Natural killer cell (primary cell): ENCODE data around the gene S100A6. TPM values are rescaled to one million over a fixed set of nuclear protein-coding genes. Genes with fewer than 3 reads are reported as not detected.
A peak's percentile ranks its signal among the peaks of the same experiment; 100 is the strongest.
"Not testable (repeated sequence)": the region's sequence is repeated elsewhere in the genome, so short reads cannot be mapped to it uniquely, and the experiment has no call there.

Source experiments
- ATAC-seq, 3 donors: fragments of 150-1000 bp in 2 of 3; fragments of 200-7000 bp in 1 of 3; cut with Tn5 transposase; 1 replicate in 1 of 3; 2 replicates in 2 of 3; pipeline ENCODE4 v1.10.0; 2021; ENCODE audit warnings: mild to moderate bottlenecking in 2 of 3, moderate library complexity in 2 of 3
- DNase-seq, 2 donors: peaks; one replicate each; pipeline versions ENCODE4 v3.0.0 to v3.0.0-alpha.2; 2013 to 2021; ENCODE audit warnings: mixed read lengths in 1 of 2
- H3K27ac ChIP-seq: one replicate; pipeline ENCODE4 v1.5.1; 2013; ENCODE audit warnings: mild to moderate bottlenecking, low read length
- H3K27me3 ChIP-seq: one replicate; pipeline ENCODE4 v1.6.1; 2013; ENCODE audit warnings: low read length; ENCODE audit not compliant: control insufficient read depth, insufficient read depth
- H3K36me3 ChIP-seq: one replicate; pipeline ENCODE4 v1.6.1; 2013; ENCODE audit warnings: low read length; ENCODE audit not compliant: control insufficient read depth, insufficient read depth
- H3K4me1 ChIP-seq: one replicate; pipeline ENCODE4 v1.6.1; 2013; ENCODE audit warnings: low read length; ENCODE audit not compliant: control insufficient read depth, insufficient read depth
- H3K4me3 ChIP-seq: one replicate; pipeline ENCODE4 v1.5.1; 2013; ENCODE audit warnings: low read length
- H3K9me3 ChIP-seq: one replicate; pipeline ENCODE4 v1.6.1; 2013; ENCODE audit warnings: low read length; ENCODE audit not compliant: control insufficient read depth, insufficient read depth
- H3K27ac Mint-ChIP-seq, 2 donors: one replicate each; pipeline ENCODE4 v1.8.0; 2022; ENCODE audit warnings: mild to moderate bottlenecking in 2 of 2, mixed read lengths in 2 of 2, moderate library complexity in 1 of 2
- H3K27me3 Mint-ChIP-seq, 2 donors: one replicate each; pipeline ENCODE4 v1.8.0; 2022; ENCODE audit warnings: low read depth in 2 of 2, mixed read lengths in 2 of 2
- H3K36me3 Mint-ChIP-seq: one replicate; pipeline ENCODE4 v1.8.0; 2022; ENCODE audit warnings: mixed read lengths
- H3K4me1 Mint-ChIP-seq, 2 donors: one replicate each; pipeline ENCODE4 v1.8.0; 2022; ENCODE audit warnings: mixed read lengths in 2 of 2
- H3K4me3 Mint-ChIP-seq: one replicate; pipeline ENCODE4 v1.8.0; 2022; ENCODE audit warnings: mild to moderate bottlenecking, moderate library complexity, mixed read lengths
- H3K9me3 Mint-ChIP-seq, 2 donors: one replicate each; pipeline ENCODE4 v1.8.0; 2022; ENCODE audit warnings: mixed read lengths in 2 of 2
- WGBS: methylation state at CpG from one replicate; pipeline ENCODE4 v1.1.7; 2013; ENCODE audit warnings: missing lambda C conversion rate; ENCODE audit not compliant: insufficient coverage; 5-methylcytosine and 5-hydroxymethylcytosine counted together
- intact Hi-C: fragments of 100-400 bp; cut with micrococcal nuclease; formaldehyde crosslinking; loops from one replicate; pipeline ENCODE4 v1.14.2; 2022
- total RNA-seq, 4 donors: library from RNA; stranded (reverse); fragments of 120-200 nt in 1 of 4; gene quantifications; one replicate each; pipeline versions ENCODE4 v1.2.3 to v1.2.4, GENCODE V29; 2013 to 2022
- TF ChIP-seq, protein P1 (sequence below): fragments of 200-600 bp; IDR thresholded peaks from one replicate; pipeline ENCODE4 v1.8.0; 2022; ENCODE audit warnings: antibody characterized with exemption

The S100A6 gene
- 100 to 1,000 TPM; 174 to 261 (median 245) TPM for total RNA-seq
- 262 TPM for total RNA-seq (2013)

GRCh38 chr1:153535242-153536011 is at the start of gene S100A6:
S100A6 (minus strand) TSS chr1:153535991; CDS start chr1:153535339, 652 bp downstream.
- peak; percentile 29 to 68 for DNase-seq
- peak within 1 kb of the TSS; percentile 90 to 94 for H3K27ac Mint-ChIP-seq
- peaks cover 62 to 74% of the 10 kb centered on the region in 2 donors for H3K4me1 Mint-ChIP-seq
- ATAC-seq = peak; percentile 9 to 35 (median 27)
- peak within 1 kb of the TSS; percentile 93 for H3K4me3 Mint-ChIP-seq
- intact Hi-C loops = loop anchor here (1.0 to 2.0 kb wide), 2 partner anchors 10 to 99 kb away; partner anchors contain the start of genes CHTOP and S100A4
- H3K27ac ChIP-seq = peak within 1 kb of the TSS; percentile 96
- TF ChIP-seq, protein P1, sequence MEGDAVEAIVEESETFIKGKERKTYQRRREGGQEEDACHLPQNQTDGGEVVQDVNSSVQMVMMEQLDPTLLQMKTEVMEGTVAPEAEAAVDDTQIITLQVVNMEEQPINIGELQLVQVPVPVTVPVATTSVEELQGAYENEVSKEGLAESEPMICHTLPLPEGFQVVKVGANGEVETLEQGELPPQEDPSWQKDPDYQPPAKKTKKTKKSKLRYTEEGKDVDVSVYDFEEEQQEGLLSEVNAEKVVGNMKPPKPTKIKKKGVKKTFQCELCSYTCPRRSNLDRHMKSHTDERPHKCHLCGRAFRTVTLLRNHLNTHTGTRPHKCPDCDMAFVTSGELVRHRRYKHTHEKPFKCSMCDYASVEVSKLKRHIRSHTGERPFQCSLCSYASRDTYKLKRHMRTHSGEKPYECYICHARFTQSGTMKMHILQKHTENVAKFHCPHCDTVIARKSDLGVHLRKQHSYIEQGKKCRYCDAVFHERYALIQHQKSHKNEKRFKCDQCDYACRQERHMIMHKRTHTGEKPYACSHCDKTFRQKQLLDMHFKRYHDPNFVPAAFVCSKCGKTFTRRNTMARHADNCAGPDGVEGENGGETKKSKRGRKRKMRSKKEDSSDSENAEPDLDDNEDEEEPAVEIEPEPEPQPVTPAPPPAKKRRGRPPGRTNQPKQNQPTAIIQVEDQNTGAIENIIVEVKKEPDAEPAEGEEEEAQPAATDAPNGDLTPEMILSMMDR = no peak
- peaks cover 69% of the 10 kb centered on the region for H3K4me1 ChIP-seq
- H3K27me3 ChIP-seq = no peaks in the 10 kb centered on the region
- 11% methylated on average over 18 of the region's 18 CpGs for WGBS
- no peaks in the 10 kb centered on the region for H3K9me3 ChIP-seq
- H3K36me3 ChIP-seq = peaks cover 8% of the 10 kb centered on the region
- H3K4me3 ChIP-seq = peak within 1 kb of the TSS; percentile 90
- no peaks in the 10 kb centered on the region for H3K36me3 Mint-ChIP-seq
- no peaks in the 10 kb centered on the region for H3K27me3 Mint-ChIP-seq
- no peaks in the 10 kb centered on the region for H3K9me3 Mint-ChIP-seq

DNA sequence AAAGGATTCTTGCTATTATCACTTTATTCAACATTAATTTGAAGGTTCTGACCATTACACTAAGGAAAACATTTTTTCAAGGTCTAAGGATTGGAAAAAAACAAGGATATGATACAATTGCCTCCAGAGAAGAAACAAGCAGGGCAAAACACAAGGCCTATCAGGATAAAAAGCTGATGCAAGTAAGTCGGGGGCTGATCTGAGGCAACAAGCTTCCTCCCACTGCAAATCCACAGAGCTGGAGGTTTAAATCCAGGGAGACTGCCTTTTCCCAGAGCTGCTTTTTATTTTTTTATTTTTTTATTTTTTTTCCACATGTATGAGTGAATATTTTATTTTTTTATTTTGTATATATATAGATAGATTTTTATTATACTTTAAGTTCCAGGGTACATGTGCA is 49.2 kb upstream of the S100A6 start:
- TF ChIP-seq, protein P1 = no peak
- no peaks in the 10 kb centered on the region for H3K36me3 ChIP-seq
- intact Hi-C loops = no loop called here
- H3K4me3 Mint-ChIP-seq = no peak overlapping the region
- H3K4me1 Mint-ChIP-seq = no peaks in the 10 kb centered on the region
- no peak overlapping the region for H3K27ac Mint-ChIP-seq
- no peak overlapping the region for H3K27ac ChIP-seq
- H3K36me3 Mint-ChIP-seq = no peaks in the 10 kb centered on the region
- peaks cover 17 to 19% of the 10 kb centered on the region in 2 donors for H3K27me3 Mint-ChIP-seq
- H3K27me3 ChIP-seq = no peaks in the 10 kb centered on the region
- H3K4me1 ChIP-seq = no peaks in the 10 kb centered on the region
- DNase-seq (no peak), ATAC-seq (no peak)
- no peaks in the 10 kb centered on the region for H3K9me3 ChIP-seq
- H3K4me3 ChIP-seq = no peak overlapping the region
- no peaks in the 10 kb centered on the region for H3K9me3 Mint-ChIP-seq
- 100% methylated on average over 1 of the region's 1 CpG for WGBS

DNA sequence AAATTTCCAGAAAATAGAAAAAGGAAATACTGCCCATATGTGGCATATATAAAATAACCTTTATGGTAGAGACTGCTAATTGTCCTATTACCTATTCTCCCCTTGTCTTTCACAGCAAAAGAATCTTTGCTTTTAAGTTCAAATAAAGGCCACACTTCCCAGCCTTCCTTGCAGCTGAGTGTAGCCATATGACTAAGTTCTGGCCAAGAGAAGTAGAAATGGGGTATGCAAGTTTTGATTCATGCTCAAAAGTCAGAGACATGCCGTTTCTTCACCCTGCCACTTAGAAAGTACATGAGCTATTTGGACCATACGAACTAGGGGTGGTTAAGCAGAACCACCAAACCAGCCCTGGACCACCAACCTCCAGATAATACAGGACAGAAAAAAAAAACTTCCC is 48.2 kb upstream of the S100A6 start:
- 66% methylated on average over 2 of the region's 2 CpGs for WGBS
- peaks cover 21 to 22% of the 10 kb centered on the region in 2 donors for H3K27me3 Mint-ChIP-seq
- no peaks in the 10 kb centered on the region for H3K9me3 Mint-ChIP-seq
- H3K4me1 Mint-ChIP-seq = no peaks in the 10 kb centered on the region
- H3K4me3 ChIP-seq = no peak overlapping the region
- H3K9me3 ChIP-seq = no peaks in the 10 kb centered on the region
- no peak overlapping the region for H3K27ac Mint-ChIP-seq
- H3K27ac ChIP-seq = no peak overlapping the region
- ATAC-seq (no peak), DNase-seq (no peak)
- H3K4me3 Mint-ChIP-seq = no peak overlapping the region
- no peaks in the 10 kb centered on the region for H3K27me3 ChIP-seq
- TF ChIP-seq, protein P1 = no peak
- no peaks in the 10 kb centered on the region for H3K4me1 ChIP-seq
- no peaks in the 10 kb centered on the region for H3K36me3 Mint-ChIP-seq
- intact Hi-C loops = no loop called here
- H3K36me3 ChIP-seq = no peaks in the 10 kb centered on the region

- H3K9me3 Mint-ChIP-seq, H3K4me1 ChIP-seq, H3K27me3 ChIP-seq, H3K4me3 Mint-ChIP-seq, ATAC-seq, intact Hi-C loops, H3K27ac ChIP-seq, H3K9me3 ChIP-seq, H3K27ac Mint-ChIP-seq, H3K4me1 Mint-ChIP-seq, H3K4me3 ChIP-seq, H3K36me3 ChIP-seq, H3K36me3 Mint-ChIP-seq, DNase-seq: not testable (repeated sequence)
- WGBS = 83% methylated on average over 1 of the region's 3 CpGs
- H3K27me3 Mint-ChIP-seq = peaks cover 21 to 24% of the 10 kb centered on the region in 2 donors
Measured at GRCh38 chr1:153583514-153583913, 47.7 kb upstream of the S100A6 start.

- H3K36me3 ChIP-seq, H3K4me1 Mint-ChIP-seq, H3K27ac ChIP-seq, H3K9me3 Mint-ChIP-seq, H3K27ac Mint-ChIP-seq, H3K4me3 Mint-ChIP-seq, H3K4me1 ChIP-seq, ATAC-seq, H3K9me3 ChIP-seq, H3K27me3 ChIP-seq, H3K36me3 Mint-ChIP-seq, intact Hi-C loops, DNase-seq, H3K4me3 ChIP-seq: not testable (repeated sequence)
- 93% methylated on average over 26 of the region's 34 CpGs for whole genome bisulfite sequencing
- H3K27me3 Mint-ChIP-seq = peaks cover 23 to 30% of the 10 kb centered on the region in 2 donors
Measured at GRCh38 chr1:153582836-153583235, 47.0 kb upstream of the S100A6 start.
